K562 (cell line): ENCODE results near the gene CDC14A. TPM values are rescaled to one million over a fixed set of nuclear protein-coding genes. Genes with fewer than 3 reads are reported as not detected.
A peak's percentile ranks its signal among the peaks of the same experiment; 100 is the strongest.

Experiments
- EP400 ChIP-seq: fragments of 450-650 bp; IDR thresholded peaks from 2 replicates; pipeline ENCODE4 v1.6.1; 2017; ENCODE audit warnings: antibody characterized with exemption, mild to moderate bottlenecking, moderate library complexity
- MAX ChIP-seq: sonication (generic); formaldehyde crosslinking; IDR thresholded peaks from 2 replicates; pipeline ENCODE4 v1.9.0; 2022; ENCODE audit warnings: mild to moderate bottlenecking, missing genetic modification reagents
- MYC ChIP-seq, 2 experiments: fragments of 250-450 bp in 1 of 2; sonication (Bioruptor Pico) in 1 of 2; IDR thresholded peaks; 2 replicates each; pipeline versions ENCODE4 v1.5.1 to v1.6.1; 2012 to 2021; ENCODE audit warnings: low read depth in 2 of 2, borderline replicate concordance in 1 of 2, improper control_type of control experiment in 1 of 2, low read length in 1 of 2, mild to moderate bottlenecking in 1 of 2, moderate library complexity in 1 of 2
- PKNOX1 ChIP-seq: fragments of 450-650 bp; IDR thresholded peaks from 2 replicates; pipeline ENCODE4 v1.6.1; 2016
- SMAD4 ChIP-seq: fragments of 250-450 bp; sonication (Bioruptor Pico); conservative IDR thresholded peaks from 2 replicates; pipeline ENCODE4 v1.8.0; 2021; ENCODE audit warnings: inconsistent platforms, mild to moderate bottlenecking, moderate library complexity
- VEZF1 ChIP-seq: fragments of 200-800 bp; sonication (Bioruptor generic); IDR thresholded peaks from 2 replicates; pipeline ENCODE4 v1.6.1; 2017; ENCODE audit warnings: missing genetic modification characterization, missing compliant biosample characterization
- ZBTB40 ChIP-seq, 2 experiments: fragments of 450-650 bp in 1 of 2; sonication (generic) in 1 of 2; formaldehyde crosslinking in 1 of 2; IDR thresholded peaks; 2 replicates each; pipeline versions ENCODE4 v1.7.1 to v1.9.0; 2016 to 2022; ENCODE audit warnings: inconsistent platforms in 1 of 2, mild to moderate bottlenecking in 1 of 2, missing genetic modification reagents in 1 of 2
- ZNF232 ChIP-seq: sonication (generic); formaldehyde crosslinking; IDR thresholded peaks from 2 replicates; pipeline ENCODE4 v1.8.0; 2022; ENCODE audit warnings: mild to moderate bottlenecking, missing genetic modification reagents
- ZNF592 ChIP-seq: fragments of 450-650 bp; IDR thresholded peaks from 2 replicates; pipeline ENCODE4 v1.6.1; 2017; ENCODE audit warnings: antibody characterized with exemption, mild to moderate bottlenecking
- polyA plus RNA-seq, 8 experiments: library from polyadenylated mRNA; depleted of rRNA in 4 of 8; stranded (reverse) in 5 of 8; unstranded in 3 of 8; fragments of >200 nt; fragmentation: Nextera tagmentation in 2 of 8; fragmentation: Illumina TruSeq in 1 of 8; extraction: Ambion mirVana in 2 of 8; extraction: Trizol in 1 of 8; gene quantifications; 2 replicates each; pipeline versions ENCODE4 v1.2.1 to v1.2.3, GENCODE V29; 2011 to 2014; ENCODE audit warnings: inconsistent platforms in 1 of 8, missing spikeins in 1 of 8
- total RNA-seq, 7 experiments: library from RNA; depleted of rRNA in 6 of 7; stranded (reverse); fragments of >200 nt in 6 of 7; fragmentation: Illumina TruSeq in 2 of 7; extraction: Trizol in 2 of 7; gene quantifications; 2 replicates each; pipeline versions ENCODE4 v1.2.1 to v1.2.3, GENCODE V29; 2011 to 2021; ENCODE audit warnings: low replicate concordance in 1 of 7

The CDC14A gene
- total and polyA plus RNA-seq, 9 of the 15 experiments (the other 6 are each of a cell fraction or from before 2014, with no cell fraction given), result 17.0 to 74.3 (median 33.4) TPM

GRCh38 chr1:100400404-100400803, 48.1 kb downstream of the CDC14A start (continued):
- TF ChIP-seq ZBTB40 (IDR thresholded peaks at IDR 0.05) (0 out of 2 replicates have a peak, but pooled peaks have one; percentile 16), ZBTB40 (CRISPR knock-in tag; IDR thresholded peaks at IDR 0.05) (no peak), VEZF1 (CRISPR knock-in tag) (peak; percentile 63; the same call in 1 of the 2 replicates), PKNOX1 (peak; percentile 31; the same call in 1 of the 2 replicates), MAX (CRISPR knock-in tag) (0 out of 2 replicates have a peak, but pooled peaks have one; percentile 32), MYC (IDR thresholded peaks at IDR 0.05; ENCODE audit: low read depth, low read length) (peak; percentile 85), MYC (CRISPR knock-in tag; IDR thresholded peaks at IDR 0.05; ENCODE audit: borderline replicate concordance, low read depth) (no peak), ZNF592 (0 out of 2 replicates have a peak, but pooled peaks have one; percentile 38), SMAD4 (CRISPR knock-in tag) (peak; percentile 35), ZNF232 (CRISPR knock-in tag) (no peak), EP400 (peak; percentile 45)
